GM12864 (cell line): ENCODE results near the gene CLDN16.

Experiments used
- DNase-seq: peaks from one replicate; pipeline ENCODE4 v3.0.0-alpha.2; 2011; ENCODE audit warnings: low read depth
- H3K4me3 ChIP-seq: 2 replicates; pipeline ENCODE4 v1.5.1; 2011; ENCODE audit warnings: mild to moderate bottlenecking, low read depth, low read length, control low read depth
- CTCF ChIP-seq: IDR thresholded peaks from 2 replicates; pipeline ENCODE4 v1.5.1; 2011; ENCODE audit warnings: low read depth, mild to moderate bottlenecking, moderate library complexity, low read length, control low read depth, inconsistent platforms; ENCODE audit errors: missing control alignments

CLDN16 gene

GRCh38 chr3:190455828-190456227, 67.9 kb downstream of the CLDN16 start:
- TF ChIP-seq CTCF: no peak
- DNase-seq: no peak
- H3K4me3 ChIP-seq: no peak overlapping the region

- no peak for TF ChIP-seq CTCF
- DNase-seq: no peak
- no peak overlapping the region for H3K4me3 ChIP-seq
Measured at GRCh38 chr3:190456770-190457169, 68.8 kb downstream of the CLDN16 start.

GRCh38 chr3:190458040-190458439, 70.1 kb downstream of the CLDN16 start:
- TF ChIP-seq CTCF: no peak
- no peak overlapping the region for H3K4me3 ChIP-seq
- no peak for DNase-seq
